ENCODE measurements around the gene SEMA3E. TPM values are rescaled to one million over a fixed set of nuclear protein-coding genes. Genes with fewer than 3 reads are reported as not detected.

The SEMA3E gene
- total RNA-seq, 2 experiments from 2014 or later = not detected

- H3K9me3 Mint-ChIP-seq = no peaks in the 10 kb centered on the region
- no peaks in the 10 kb centered on the region for H3K27me3 Mint-ChIP-seq
- DNase-seq (no peak), ATAC-seq (ENCODE audit: low read depth) (no peak)
- POLR2A ChIA-PET = no interaction called here
- H3K36me3 Mint-ChIP-seq = no peaks in the 10 kb centered on the region
- H3K4me3 Mint-ChIP-seq = no peak overlapping the region
- H3K27ac Mint-ChIP-seq = no peak overlapping the region
- no peaks in the 10 kb centered on the region for H3K4me1 Mint-ChIP-seq
Measured at GRCh38 chr7:83663131-83663530, 14.2 kb upstream of the SEMA3E start.

DNA sequence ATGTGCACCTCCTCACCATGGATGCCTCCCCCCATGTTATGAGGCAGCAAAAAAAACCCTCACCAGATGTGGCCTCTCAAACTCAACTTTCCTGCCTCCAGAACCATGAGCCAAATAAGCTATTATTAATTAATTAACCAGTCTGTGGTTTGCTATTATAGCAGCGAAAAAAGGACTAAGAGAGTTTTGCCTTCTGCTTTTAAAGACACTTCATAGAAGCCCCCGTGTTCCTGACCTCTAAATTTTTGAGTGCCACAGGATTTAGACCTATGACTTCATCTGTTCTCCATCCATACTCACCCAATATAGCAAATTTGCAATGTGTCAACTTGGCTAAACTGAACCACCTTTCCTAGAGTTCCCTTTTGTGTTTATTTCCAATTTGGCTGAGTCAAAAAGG, 9.2 kb upstream of the SEMA3E start:
- H3K4me3 Mint-ChIP-seq = no peak overlapping the region
- H3K27me3 Mint-ChIP-seq = no peaks in the 10 kb centered on the region
- H3K27ac Mint-ChIP-seq = no peak overlapping the region
- POLR2A ChIA-PET = no interaction called here
- ATAC-seq (ENCODE audit: low read depth) = no peak
- DNase-seq = no peak
- no peaks in the 10 kb centered on the region for H3K9me3 Mint-ChIP-seq
- no peaks in the 10 kb centered on the region for H3K4me1 Mint-ChIP-seq
- H3K36me3 Mint-ChIP-seq = no peaks in the 10 kb centered on the region

- Mint-ChIP-seq H3K27ac (no peak overlapping the region), H3K4me1 (no peaks in the 10 kb centered on the region), H3K9me3 (no peaks in the 10 kb centered on the region), H3K27me3 (no peaks in the 10 kb centered on the region), H3K36me3 (no peaks in the 10 kb centered on the region), H3K4me3 (no peak overlapping the region)
- no peak for DNase-seq
- POLR2A ChIA-PET = no interaction called here
- ATAC-seq (ENCODE audit: low read depth) = no peak
Measured at GRCh38 chr7:83655951-83656556, 7.1 kb upstream of the SEMA3E start.

- no peak overlapping the region for H3K27ac Mint-ChIP-seq
- no peaks in the 10 kb centered on the region for H3K36me3 Mint-ChIP-seq
- H3K27me3 Mint-ChIP-seq = peaks cover 12% of the 10 kb centered on the region
- no peaks in the 10 kb centered on the region for H3K9me3 Mint-ChIP-seq
- H3K4me3 Mint-ChIP-seq = no peak overlapping the region
- H3K4me1 Mint-ChIP-seq = no peaks in the 10 kb centered on the region
- DNase-seq = no peak
- ATAC-seq (ENCODE audit: low read depth) = no peak
- POLR2A ChIA-PET = no interaction called here
Measured at GRCh38 chr7:83652481-83652880, 3.5 kb upstream of the SEMA3E start.

- H3K4me3 Mint-ChIP-seq = no peak overlapping the region
- POLR2A ChIA-PET = no interaction called here
- H3K4me1 Mint-ChIP-seq = no peaks in the 10 kb centered on the region
- no peaks in the 10 kb centered on the region for H3K36me3 Mint-ChIP-seq
- ATAC-seq (ENCODE audit: low read depth) = no peak
- no peak for DNase-seq
- H3K9me3 Mint-ChIP-seq = no peaks in the 10 kb centered on the region
- H3K27ac Mint-ChIP-seq = no peak overlapping the region
- H3K27me3 Mint-ChIP-seq = peaks cover 12% of the 10 kb centered on the region
Measured at GRCh38 chr7:83649701-83650100, 762 bp upstream of the SEMA3E start.

- Mint-ChIP-seq H3K27me3 (peaks cover 12% of the 10 kb centered on the region), H3K36me3 (no peaks in the 10 kb centered on the region), H3K4me1 (no peaks in the 10 kb centered on the region), H3K9me3 (no peaks in the 10 kb centered on the region), H3K27ac (no peak overlapping the region), H3K4me3 (no peak overlapping the region)
- no peak for ATAC-seq (ENCODE audit: low read depth)
- DNase-seq = no peak
- POLR2A ChIA-PET = no interaction called here
Measured at GRCh38 chr7:83646027-83646426, 2.9 kb downstream of the SEMA3E start.

GRCh38 chr7:83643739-83644138, 5.2 kb downstream of the SEMA3E start:
- Mint-ChIP-seq H3K9me3 (no peaks in the 10 kb centered on the region), H3K36me3 (no peaks in the 10 kb centered on the region), H3K4me3 (no peak overlapping the region), H3K4me1 (no peaks in the 10 kb centered on the region), H3K27me3 (peaks cover 9% of the 10 kb centered on the region), H3K27ac (no peak overlapping the region)
- POLR2A ChIA-PET = no interaction called here
- DNase-seq = no peak
- ATAC-seq (ENCODE audit: low read depth) = no peak

- Mint-ChIP-seq H3K36me3 (no peaks in the 10 kb centered on the region), H3K27me3 (peaks cover 3% of the 10 kb centered on the region), H3K27ac (no peak overlapping the region), H3K4me3 (no peak overlapping the region), H3K4me1 (no peaks in the 10 kb centered on the region), H3K9me3 (no peaks in the 10 kb centered on the region)
- POLR2A ChIA-PET = no interaction called here
- ATAC-seq (ENCODE audit: low read depth) = no peak
- no peak for DNase-seq
Measured at GRCh38 chr7:83643012-83643411, 5.9 kb downstream of the SEMA3E start.

DNA sequence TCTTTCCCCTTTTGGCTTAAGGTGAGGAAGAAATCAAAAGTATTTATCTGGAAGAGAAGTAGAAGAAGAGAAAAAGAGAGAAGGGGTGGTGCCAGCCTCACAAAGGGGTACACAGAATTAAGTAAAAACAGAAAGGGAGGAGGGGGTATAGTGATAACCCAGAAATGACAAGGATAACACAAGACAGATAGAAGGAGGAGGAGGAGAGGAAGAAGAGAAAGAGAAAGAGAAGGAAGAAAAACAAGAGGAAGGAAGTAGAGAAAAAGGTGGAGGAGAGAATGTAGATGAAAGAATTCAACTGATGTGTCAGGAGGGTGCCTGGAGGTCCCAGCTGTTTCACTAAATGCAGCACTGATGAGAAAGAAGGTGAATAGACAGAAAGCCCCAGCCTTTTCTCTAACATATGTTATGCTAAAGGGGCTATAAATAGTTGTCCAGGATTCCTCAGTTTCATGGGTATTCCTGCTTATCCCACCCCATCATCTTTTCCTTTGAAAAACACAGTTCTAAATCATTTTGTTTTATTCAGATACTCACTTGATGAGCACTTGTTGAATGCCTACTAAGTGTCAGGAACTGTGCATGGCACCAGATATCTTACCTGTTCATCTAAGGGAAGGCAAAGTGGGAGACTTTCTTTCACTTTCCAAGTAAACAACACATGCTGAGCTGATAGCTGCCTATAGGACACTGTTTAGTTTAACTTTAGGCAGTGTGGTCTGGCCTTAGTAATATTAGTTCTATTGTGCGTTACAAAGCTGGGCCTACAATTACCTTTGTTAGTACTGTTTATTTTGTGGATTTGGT, 8.0 kb downstream of the SEMA3E start:
- no peaks in the 10 kb centered on the region for H3K36me3 Mint-ChIP-seq
- no peaks in the 10 kb centered on the region for H3K4me1 Mint-ChIP-seq
- H3K4me3 Mint-ChIP-seq = no peak overlapping the region
- DNase-seq = no peak
- POLR2A ChIA-PET = no interaction called here
- H3K27me3 Mint-ChIP-seq = no peaks in the 10 kb centered on the region
- no peak for ATAC-seq (ENCODE audit: low read depth)
- H3K27ac Mint-ChIP-seq = no peak overlapping the region
- H3K9me3 Mint-ChIP-seq = no peaks in the 10 kb centered on the region

DNA sequence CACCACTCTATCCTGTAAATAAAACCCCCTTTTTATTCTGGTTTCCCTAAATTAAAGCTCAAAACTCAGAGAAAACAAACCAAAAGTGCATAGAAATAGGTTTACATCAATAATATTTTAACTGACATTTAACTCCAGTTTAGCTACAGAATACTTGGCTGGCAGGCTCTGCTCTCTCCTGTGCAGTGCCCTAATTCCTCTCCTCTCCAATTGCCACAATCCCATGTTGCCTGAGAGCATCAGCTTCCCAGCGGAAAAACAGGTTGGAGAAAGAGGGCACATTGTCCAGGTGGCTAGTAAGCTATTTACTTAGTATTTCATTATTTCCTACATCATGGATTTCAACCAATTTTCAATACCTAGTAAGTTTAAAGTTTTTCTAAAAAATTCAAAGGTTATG, 8.7 kb downstream of the SEMA3E start:
- no peaks in the 10 kb centered on the region for H3K27me3 Mint-ChIP-seq
- no peaks in the 10 kb centered on the region for H3K9me3 Mint-ChIP-seq
- ATAC-seq (ENCODE audit: low read depth) = no peak
- H3K36me3 Mint-ChIP-seq = no peaks in the 10 kb centered on the region
- POLR2A ChIA-PET = no interaction called here
- no peak overlapping the region for H3K4me3 Mint-ChIP-seq
- H3K4me1 Mint-ChIP-seq = no peaks in the 10 kb centered on the region
- DNase-seq = no peak
- H3K27ac Mint-ChIP-seq = no peak overlapping the region

GRCh38 chr7:83633516-83633915, 15.4 kb downstream of the SEMA3E start:
- POLR2A ChIA-PET = no interaction called here
- Mint-ChIP-seq H3K4me1 (no peaks in the 10 kb centered on the region), H3K4me3 (no peak overlapping the region)

DNA sequence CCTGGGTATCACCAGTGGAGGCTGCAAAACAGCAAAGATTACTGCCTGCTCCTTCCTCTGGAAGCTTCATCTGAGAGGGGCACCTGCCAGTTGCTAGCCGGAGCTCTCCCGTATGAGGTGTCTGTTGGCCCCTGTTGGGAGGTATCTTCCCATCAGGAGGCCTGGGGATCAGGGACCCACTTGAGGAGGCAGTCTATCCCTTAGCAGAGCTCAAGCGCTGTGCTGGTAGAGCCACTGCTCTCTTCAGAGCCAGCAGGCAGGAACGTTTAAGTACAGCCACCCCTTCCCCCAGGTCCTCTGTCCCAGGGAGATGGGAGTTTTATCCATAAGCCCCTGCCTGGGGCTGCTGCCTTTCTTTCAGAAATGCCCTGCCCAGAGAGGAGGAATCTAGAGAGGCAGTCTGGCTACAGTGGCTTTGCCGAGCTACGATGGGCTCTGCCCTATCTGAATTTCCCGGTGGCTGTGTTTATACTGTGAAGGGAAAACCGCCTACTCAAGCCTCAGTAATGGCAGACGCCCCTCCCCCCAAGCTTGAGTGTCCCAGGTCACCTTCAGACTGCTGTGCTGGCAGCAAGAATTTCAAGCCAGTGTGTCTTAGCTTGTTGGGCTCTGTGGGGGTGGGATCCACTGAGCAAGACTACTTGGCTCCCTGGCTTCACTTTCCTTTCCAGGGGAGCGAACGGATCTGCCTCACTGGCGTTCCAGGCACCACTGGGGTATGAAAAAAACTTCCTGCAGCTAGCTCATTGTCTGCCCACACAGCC, 19.6 kb downstream of the SEMA3E start:
- DNase-seq = no peak
- H3K9me3 Mint-ChIP-seq = peaks cover 3% of the 10 kb centered on the region
- H3K27me3 Mint-ChIP-seq = no peaks in the 10 kb centered on the region
- no peak for ATAC-seq (ENCODE audit: low read depth)
- H3K36me3 Mint-ChIP-seq = no peaks in the 10 kb centered on the region
- POLR2A ChIA-PET = no interaction called here
- H3K4me3 Mint-ChIP-seq = no peak overlapping the region
- no peaks in the 10 kb centered on the region for H3K4me1 Mint-ChIP-seq
- no peak overlapping the region for H3K27ac Mint-ChIP-seq

More at GRCh38 chr7:83633516-83633915, 15.4 kb downstream of the SEMA3E start:
- Mint-ChIP-seq H3K27me3 (no peaks in the 10 kb centered on the region), H3K9me3 (peaks cover 2% of the 10 kb centered on the region), H3K36me3 (no peaks in the 10 kb centered on the region), H3K27ac (no peak overlapping the region)
- ATAC-seq (ENCODE audit: low read depth) (no peak), DNase-seq (no peak)

DNA sequence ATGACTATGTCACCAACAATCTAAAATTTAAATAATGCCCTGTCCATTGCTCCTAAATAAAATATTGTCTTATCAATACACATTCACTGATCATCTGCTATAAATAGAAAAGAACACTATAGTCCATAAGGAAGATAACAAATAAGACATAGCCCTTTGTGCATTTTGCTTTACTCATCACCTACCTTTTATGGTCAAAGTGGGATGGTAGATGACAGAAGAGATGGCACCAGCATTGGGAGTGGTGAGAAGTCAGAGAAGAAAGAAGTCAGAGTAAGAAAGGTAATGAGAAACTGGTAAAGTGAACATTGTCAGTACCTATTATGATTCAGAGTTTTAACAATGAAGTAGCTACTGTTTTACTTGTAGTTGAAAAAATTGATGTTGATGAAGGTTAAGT, 31.1 kb downstream of the SEMA3E start:
- no peaks in the 10 kb centered on the region for H3K27me3 Mint-ChIP-seq
- no peaks in the 10 kb centered on the region for H3K36me3 Mint-ChIP-seq
- no peaks in the 10 kb centered on the region for H3K9me3 Mint-ChIP-seq
- POLR2A ChIA-PET = no interaction called here
- no peak overlapping the region for H3K27ac Mint-ChIP-seq
- DNase-seq (no peak), ATAC-seq (ENCODE audit: low read depth) (no peak)
- no peaks in the 10 kb centered on the region for H3K4me1 Mint-ChIP-seq
- no peak overlapping the region for H3K4me3 Mint-ChIP-seq

DNA sequence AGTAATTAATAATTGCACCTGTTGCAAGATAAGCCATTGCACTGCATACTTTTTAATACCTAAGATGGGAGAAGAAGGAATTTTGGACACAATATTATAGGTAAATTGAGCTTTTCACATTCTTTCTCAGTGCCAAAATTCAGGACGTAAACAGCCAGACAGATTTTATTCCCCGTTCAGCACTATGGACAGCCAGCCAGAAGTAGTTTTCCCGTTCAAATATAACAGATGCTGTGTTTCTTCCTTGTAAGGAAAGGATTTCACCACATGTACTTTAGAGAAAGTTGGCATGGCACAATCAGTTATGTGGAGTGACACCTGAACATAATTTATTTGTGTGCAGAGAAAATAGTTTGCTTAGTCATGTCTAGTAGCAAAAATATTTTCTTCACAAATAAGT, 34.8 kb downstream of the SEMA3E start:
- no peak for ATAC-seq (ENCODE audit: low read depth)
- POLR2A ChIA-PET = no interaction called here
- H3K4me1 Mint-ChIP-seq = no peaks in the 10 kb centered on the region

More for the DNA sequence above, 34.8 kb downstream of the SEMA3E start:
- no peaks in the 10 kb centered on the region for H3K27me3 Mint-ChIP-seq
- H3K36me3 Mint-ChIP-seq = no peaks in the 10 kb centered on the region
- no peak for DNase-seq
- H3K27ac Mint-ChIP-seq = no peak overlapping the region
- no peak overlapping the region for H3K4me3 Mint-ChIP-seq
- H3K9me3 Mint-ChIP-seq = no peaks in the 10 kb centered on the region

Measured in activated naive CD8-positive, alpha-beta T cell treated with anti-CD3 and anti-CD28 coated beads, Interleukin-2, amount 10 ng/mL, durations not matched to agents 7 days and 5 days (primary cell).